GM23248 (cell line): ENCODE measurements around the gene STK32B.

Experiments used
- EZH2 ChIP-seq: fragments of 200-600 bp; sonication (generic); IDR thresholded peaks from 2 replicates; pipeline ENCODE4 v1.6.1; 2018; ENCODE audit warnings: antibody characterized with exemption, mild to moderate bottlenecking; ENCODE audit not compliant: insufficient read depth, poor library complexity, severe bottlenecking
- EZH2phosphoT487 ChIP-seq: fragments of 200-600 bp; sonication (generic); IDR thresholded peaks from 2 replicates; pipeline ENCODE4 v1.6.1; 2018; ENCODE audit warnings: antibody characterized with exemption, moderate library complexity, mild to moderate bottlenecking, low read depth; ENCODE audit not compliant: insufficient read depth

- no peak for TF ChIP-seq EZH2
- no peak for TF ChIP-seq EZH2phosphoT487
These were observed 437.1 kb downstream of the STK32B start for GRCh38 chr4:5488413-5488812.
